ENCODE results near the gene KHNYN.

The KHNYN gene

DNA sequence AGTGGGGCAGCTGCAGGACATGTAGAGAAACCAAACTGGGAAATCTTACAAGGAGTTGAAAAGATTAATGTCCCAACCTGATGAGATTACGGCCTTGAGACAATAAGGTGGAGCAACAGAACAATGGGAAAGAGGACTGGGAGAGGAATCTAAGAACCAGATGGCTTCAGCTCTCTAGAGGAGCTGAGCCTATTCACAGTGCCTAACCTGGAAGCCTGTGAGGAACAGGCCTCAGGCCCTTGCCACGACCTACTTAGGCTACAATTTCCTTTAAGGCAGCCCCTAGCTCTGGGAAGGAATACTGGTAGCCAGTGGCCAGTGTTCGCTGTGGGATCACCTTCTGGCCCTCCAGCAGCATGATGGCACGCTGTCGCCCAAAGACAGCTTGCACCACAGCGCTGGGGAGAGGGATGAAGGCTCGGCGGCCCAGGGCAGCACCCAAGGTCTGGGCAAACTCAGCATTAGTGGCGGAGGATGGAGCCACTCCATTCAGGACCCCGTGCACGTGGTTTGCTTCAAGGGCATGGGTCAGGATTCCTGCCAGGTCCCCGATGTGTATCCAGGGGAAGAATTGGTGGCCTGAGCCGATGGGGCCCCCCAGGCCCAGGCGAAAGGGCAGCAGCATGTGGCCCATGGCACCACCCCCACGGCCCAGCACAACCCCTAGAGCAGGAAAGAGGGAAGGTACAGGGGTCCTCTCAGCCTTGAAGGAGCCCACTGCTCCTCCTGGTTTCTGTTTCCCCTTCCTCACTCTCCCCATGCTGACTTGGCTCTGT lies 10.3 kb downstream of the KHNYN start:
- TF ChIP-seq, protein P1, sequence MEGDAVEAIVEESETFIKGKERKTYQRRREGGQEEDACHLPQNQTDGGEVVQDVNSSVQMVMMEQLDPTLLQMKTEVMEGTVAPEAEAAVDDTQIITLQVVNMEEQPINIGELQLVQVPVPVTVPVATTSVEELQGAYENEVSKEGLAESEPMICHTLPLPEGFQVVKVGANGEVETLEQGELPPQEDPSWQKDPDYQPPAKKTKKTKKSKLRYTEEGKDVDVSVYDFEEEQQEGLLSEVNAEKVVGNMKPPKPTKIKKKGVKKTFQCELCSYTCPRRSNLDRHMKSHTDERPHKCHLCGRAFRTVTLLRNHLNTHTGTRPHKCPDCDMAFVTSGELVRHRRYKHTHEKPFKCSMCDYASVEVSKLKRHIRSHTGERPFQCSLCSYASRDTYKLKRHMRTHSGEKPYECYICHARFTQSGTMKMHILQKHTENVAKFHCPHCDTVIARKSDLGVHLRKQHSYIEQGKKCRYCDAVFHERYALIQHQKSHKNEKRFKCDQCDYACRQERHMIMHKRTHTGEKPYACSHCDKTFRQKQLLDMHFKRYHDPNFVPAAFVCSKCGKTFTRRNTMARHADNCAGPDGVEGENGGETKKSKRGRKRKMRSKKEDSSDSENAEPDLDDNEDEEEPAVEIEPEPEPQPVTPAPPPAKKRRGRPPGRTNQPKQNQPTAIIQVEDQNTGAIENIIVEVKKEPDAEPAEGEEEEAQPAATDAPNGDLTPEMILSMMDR (conservative IDR thresholded peaks at IDR 0.05; ENCODE audit: low read depth) = no peak
- ChIA-PET CTCF (interaction anchor here (0.7 to 1.0 kb wide), 2 partner anchors 13 to 106 kb away, joined by 3 to 4 read pairs; no protein-coding TSS in a partner anchor), POLR2A (ENCODE audit: low non-redundant PET) (no interaction called here)
- H3K27ac ChIP-seq = peak overlapping the region; percentile 46
- DNase-seq (ENCODE audit: low spot score) = no peak

DNA sequence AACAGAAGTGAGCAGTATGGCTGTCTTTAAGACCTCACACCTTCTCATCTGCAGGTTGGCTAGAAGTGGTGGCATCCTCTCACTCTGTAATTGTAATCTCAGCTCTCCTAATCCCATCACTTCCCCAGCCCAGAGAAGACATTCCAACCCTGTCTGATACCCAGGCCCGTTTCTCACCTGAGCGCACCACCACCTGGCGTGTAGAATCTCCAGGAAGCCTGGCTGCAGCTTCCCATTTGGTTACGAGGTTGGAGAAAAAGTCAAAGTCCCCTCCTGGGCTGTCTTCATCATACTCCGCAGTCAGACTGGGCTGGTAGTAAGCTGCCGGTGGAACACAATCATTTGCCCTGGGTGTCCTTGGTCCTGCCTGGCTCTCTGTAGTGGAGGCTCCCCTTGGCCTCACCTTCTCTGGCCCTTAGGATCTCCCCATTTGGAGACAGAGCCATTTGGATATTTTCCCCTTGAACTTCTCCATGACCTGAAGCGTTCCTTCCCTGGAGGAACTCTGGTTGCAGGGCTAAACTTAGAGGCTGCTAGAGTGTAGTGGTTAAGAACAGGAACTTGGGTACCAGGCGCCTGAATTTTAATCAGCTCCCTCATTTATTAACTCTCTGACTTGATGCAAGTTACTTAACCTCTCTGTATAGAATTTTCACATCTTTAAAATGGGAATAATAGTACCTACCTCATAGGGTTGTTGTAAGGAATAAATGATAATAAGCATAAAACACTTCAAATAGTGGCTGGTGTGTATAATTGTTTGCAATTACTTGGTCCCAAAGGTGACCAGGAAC lies 11.0 kb downstream of the KHNYN start:
- no peak for DNase-seq (ENCODE audit: low spot score)
- TF ChIP-seq, protein P1 (conservative IDR thresholded peaks at IDR 0.05; ENCODE audit: low read depth) = no peak
- CTCF ChIA-PET = interaction anchor here (0.7 to 1.7 kb wide), 3 partner anchors 9 to 107 kb away, joined by 3 to 8 read pairs (median 6); no protein-coding TSS in a partner anchor
- POLR2A ChIA-PET (ENCODE audit: low non-redundant PET) = no interaction called here
- H3K27ac ChIP-seq = peak overlapping the region; percentile 46

DNA sequence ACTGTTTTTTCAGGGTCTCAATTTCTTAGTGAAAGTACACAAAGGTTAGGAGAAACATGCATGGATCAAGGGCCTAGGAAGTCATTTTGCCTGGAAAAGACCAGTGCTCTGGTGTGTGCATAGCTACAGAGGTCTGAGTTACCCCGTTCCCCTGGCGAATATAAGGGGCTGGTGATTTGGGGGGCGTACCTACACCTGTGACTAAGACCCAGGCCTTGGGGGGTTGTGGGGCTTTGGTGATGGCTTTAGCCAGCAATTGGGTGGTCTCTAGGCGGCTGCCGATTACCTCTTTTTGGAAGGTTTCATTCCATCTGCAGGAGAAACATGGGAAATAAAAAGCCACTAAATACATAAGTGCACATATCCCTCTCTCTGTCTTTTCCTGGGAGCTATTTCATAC lies 11.7 kb downstream of the KHNYN start:
- TF ChIP-seq, protein P1 (conservative IDR thresholded peaks at IDR 0.05; ENCODE audit: low read depth) = no peak
- DNase-seq (ENCODE audit: low spot score) = no peak
- CTCF ChIA-PET = interaction anchor here (0.7 to 1.7 kb wide), 3 partner anchors 10 to 1688 kb away, joined by 3 to 8 read pairs (median 6); no protein-coding TSS in a partner anchor
- POLR2A ChIA-PET (ENCODE audit: low non-redundant PET) = interaction anchor here (0.5 kb wide), 1 partner anchor 115 kb away, joined by 7 read pairs; no protein-coding TSS in a partner anchor
- peak overlapping the region; percentile 98 for H3K27ac ChIP-seq

DNA sequence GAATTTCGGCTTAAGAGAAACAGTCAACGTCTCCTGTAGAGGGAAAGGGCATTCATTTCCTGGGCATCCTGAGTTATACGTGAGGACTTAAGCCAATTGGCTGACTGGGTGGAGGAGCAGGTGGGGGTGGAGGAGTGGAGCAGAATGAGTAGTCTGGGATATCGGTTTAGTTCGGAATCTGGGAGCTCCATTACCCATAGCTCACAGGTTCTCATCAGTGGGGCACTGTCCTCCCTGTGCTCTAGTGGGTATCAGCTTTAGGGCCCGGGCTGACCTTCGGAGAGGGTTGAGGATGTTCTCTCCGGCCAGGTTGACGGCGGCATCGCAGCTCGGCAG lies 12.1 kb downstream of the KHNYN start:
- TF ChIP-seq, protein P1 (conservative IDR thresholded peaks at IDR 0.05; ENCODE audit: low read depth) = no peak
- H3K27ac ChIP-seq = peak overlapping the region; percentile 98
- DNase-seq (ENCODE audit: low spot score) = peak; percentile 66
- ChIA-PET POLR2A (ENCODE audit: low non-redundant PET) (interaction anchor here (0.5 kb wide), 1 partner anchor 115 kb away, joined by 7 read pairs; no protein-coding TSS in a partner anchor), CTCF (interaction anchor here (0.7 to 1.7 kb wide), 4 partner anchors 10 to 1687 kb away, joined by 3 to 8 read pairs (median 4); no protein-coding TSS in a partner anchor)

DNA sequence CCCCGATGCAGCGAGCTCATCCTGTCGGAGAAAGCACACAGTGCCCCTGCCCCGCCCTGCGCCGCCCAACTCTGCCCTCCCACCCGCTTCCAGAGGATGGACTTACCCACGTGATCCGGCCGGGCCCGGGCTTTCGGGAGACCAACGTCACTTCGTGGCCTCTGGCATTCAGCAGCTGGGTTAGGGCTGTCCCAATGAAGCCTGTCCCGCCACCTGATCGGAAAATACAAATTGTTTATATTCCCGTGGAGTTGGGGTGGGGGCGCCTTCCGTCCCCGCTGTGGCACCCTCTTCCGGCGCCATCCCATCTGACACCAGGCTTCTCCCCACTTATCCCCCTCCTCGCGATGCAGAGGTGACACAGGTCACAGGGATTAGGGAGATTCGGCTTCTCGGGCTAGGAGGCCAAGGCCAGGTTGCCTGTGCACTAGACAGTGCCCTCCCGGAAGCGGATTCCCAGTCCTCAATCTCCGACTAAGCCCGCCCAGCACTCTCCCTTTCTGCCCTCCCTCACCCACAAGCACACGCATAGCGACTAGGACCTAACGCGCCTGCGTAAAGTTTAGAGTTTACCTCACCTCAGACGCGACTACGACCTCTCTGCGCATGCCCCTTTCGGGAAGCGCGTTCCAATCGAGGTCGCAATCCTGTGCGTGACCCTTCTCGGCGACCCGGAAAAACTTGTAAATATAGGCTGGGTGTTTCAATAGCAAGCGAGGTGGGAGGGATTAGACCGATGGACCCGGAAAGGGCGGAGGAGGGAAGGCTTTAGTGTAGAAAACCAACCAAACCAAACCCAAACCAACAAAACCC lies 12.7 kb downstream of the KHNYN start, which contains the start of gene SDR39U1:
Gene SDR39U1 (minus strand): TSS at position 537 of the 813 bp plus-strand sequence. CDS start 7 bp downstream, at position 530.
- peak within 1 kb of the TSS; percentile 98 for H3K27ac ChIP-seq
- peak; percentile 97 for DNase-seq (ENCODE audit: low spot score)
- TF ChIP-seq, protein P1 (conservative IDR thresholded peaks at IDR 0.05; ENCODE audit: low read depth) = no peak
- ChIA-PET CTCF (interaction anchor here (0.6 to 1.7 kb wide), 4 partner anchors 11 to 334 kb away, joined by 3 to 8 read pairs (median 6); no protein-coding TSS in a partner anchor), POLR2A (ENCODE audit: low non-redundant PET) (interaction anchor here (0.5 kb wide), 1 partner anchor 115 kb away, joined by 7 read pairs; no protein-coding TSS in a partner anchor)
